Ishikawa (cell line): ENCODE results near the gene NAT8L.

Source experiments
- CEBPB ChIP-seq: IDR thresholded peaks from 2 replicates; pipeline ENCODE4 v1.6.1; 2012
- EP300 ChIP-seq: IDR thresholded peaks from 2 replicates; pipeline ENCODE4 v1.6.1; 2012; ENCODE audit warnings: borderline replicate concordance
- FOXM1 ChIP-seq: IDR thresholded peaks from 2 replicates; pipeline ENCODE4 v1.6.1; 2012; ENCODE audit warnings: low read depth, borderline replicate concordance
- RAD21 ChIP-seq: IDR thresholded peaks from 2 replicates; pipeline ENCODE4 v1.6.1; 2012; ENCODE audit warnings: low read depth
- TAF1 ChIP-seq: IDR thresholded peaks from 2 replicates; pipeline ENCODE4 v1.6.1; 2012; ENCODE audit warnings: low read depth, mild to moderate bottlenecking
- TCF12 ChIP-seq: IDR thresholded peaks from 2 replicates; pipeline ENCODE4 v1.6.1; 2012; ENCODE audit warnings: low read depth
- USF1 ChIP-seq: IDR thresholded peaks from 2 replicates; pipeline ENCODE4 v1.6.1; 2012
- YY1 ChIP-seq: IDR thresholded peaks from 2 replicates; pipeline ENCODE4 v1.6.1; 2012; ENCODE audit warnings: low read depth
- ZBTB7A ChIP-seq: IDR thresholded peaks from 2 replicates; pipeline ENCODE4 v1.6.1; 2012; ENCODE audit warnings: low read depth
- TF ChIP-seq, protein P1 (sequence below): IDR thresholded peaks from 2 replicates; pipeline ENCODE4 v1.6.1; 2012; ENCODE audit warnings: low read depth, mild to moderate bottlenecking

- TF ChIP-seq TCF12 (no peak), TAF1 (no peak), ZBTB7A (no peak), USF1 (no peak), EP300 (no peak), FOXM1 (no peak), YY1 (no peak), CEBPB (no peak), RAD21 (no peak)
- TF ChIP-seq, protein P1, sequence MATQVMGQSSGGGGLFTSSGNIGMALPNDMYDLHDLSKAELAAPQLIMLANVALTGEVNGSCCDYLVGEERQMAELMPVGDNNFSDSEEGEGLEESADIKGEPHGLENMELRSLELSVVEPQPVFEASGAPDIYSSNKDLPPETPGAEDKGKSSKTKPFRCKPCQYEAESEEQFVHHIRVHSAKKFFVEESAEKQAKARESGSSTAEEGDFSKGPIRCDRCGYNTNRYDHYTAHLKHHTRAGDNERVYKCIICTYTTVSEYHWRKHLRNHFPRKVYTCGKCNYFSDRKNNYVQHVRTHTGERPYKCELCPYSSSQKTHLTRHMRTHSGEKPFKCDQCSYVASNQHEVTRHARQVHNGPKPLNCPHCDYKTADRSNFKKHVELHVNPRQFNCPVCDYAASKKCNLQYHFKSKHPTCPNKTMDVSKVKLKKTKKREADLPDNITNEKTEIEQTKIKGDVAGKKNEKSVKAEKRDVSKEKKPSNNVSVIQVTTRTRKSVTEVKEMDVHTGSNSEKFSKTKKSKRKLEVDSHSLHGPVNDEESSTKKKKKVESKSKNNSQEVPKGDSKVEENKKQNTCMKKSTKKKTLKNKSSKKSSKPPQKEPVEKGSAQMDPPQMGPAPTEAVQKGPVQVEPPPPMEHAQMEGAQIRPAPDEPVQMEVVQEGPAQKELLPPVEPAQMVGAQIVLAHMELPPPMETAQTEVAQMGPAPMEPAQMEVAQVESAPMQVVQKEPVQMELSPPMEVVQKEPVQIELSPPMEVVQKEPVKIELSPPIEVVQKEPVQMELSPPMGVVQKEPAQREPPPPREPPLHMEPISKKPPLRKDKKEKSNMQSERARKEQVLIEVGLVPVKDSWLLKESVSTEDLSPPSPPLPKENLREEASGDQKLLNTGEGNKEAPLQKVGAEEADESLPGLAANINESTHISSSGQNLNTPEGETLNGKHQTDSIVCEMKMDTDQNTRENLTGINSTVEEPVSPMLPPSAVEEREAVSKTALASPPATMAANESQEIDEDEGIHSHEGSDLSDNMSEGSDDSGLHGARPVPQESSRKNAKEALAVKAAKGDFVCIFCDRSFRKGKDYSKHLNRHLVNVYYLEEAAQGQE = no peak
These were observed 24.1 kb downstream of the NAT8L start for GRCh38 chr4:2083116-2083825.
